ENCODE results near the gene RNF43.

DNA sequence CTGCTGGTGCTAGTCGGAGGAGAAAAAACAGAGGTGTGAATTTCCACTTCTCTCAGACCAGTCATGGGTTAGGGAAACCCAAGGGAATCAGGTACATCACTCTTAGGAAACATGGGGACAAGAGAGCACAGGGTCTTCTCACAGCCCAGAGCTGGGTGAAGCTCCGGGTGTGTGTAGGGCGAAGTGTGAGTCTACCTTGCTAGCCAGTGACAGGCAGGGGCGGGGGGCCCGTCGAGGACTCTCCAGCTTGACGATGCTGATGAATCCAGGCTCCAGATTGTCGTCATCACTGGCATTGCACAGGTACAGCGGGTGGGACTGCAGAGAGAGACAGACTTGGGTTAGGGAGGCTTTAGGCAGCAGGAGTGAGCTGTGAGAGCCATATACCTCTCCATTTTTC, 46.6 kb downstream of the RNF43 start:
- TF ChIP-seq EP300 (IDR thresholded peaks at IDR 0.05) = no peak
- TF ChIP-seq, protein P1, sequence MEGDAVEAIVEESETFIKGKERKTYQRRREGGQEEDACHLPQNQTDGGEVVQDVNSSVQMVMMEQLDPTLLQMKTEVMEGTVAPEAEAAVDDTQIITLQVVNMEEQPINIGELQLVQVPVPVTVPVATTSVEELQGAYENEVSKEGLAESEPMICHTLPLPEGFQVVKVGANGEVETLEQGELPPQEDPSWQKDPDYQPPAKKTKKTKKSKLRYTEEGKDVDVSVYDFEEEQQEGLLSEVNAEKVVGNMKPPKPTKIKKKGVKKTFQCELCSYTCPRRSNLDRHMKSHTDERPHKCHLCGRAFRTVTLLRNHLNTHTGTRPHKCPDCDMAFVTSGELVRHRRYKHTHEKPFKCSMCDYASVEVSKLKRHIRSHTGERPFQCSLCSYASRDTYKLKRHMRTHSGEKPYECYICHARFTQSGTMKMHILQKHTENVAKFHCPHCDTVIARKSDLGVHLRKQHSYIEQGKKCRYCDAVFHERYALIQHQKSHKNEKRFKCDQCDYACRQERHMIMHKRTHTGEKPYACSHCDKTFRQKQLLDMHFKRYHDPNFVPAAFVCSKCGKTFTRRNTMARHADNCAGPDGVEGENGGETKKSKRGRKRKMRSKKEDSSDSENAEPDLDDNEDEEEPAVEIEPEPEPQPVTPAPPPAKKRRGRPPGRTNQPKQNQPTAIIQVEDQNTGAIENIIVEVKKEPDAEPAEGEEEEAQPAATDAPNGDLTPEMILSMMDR (IDR thresholded peaks at IDR 0.05) = no peak

Data from sigmoid colon (tissue), 4 donors.